Astrocyte (in vitro differentiated cells and primary cell): ENCODE measurements around the gene MYO7B. TPM values are rescaled to one million over a fixed set of nuclear protein-coding genes. Genes with fewer than 3 reads are reported as not detected.

Experiments
- DNase-seq: peaks from one replicate; pipeline ENCODE4 v3.0.0-alpha.2; 2010; ENCODE audit warnings: low read depth
- FAIRE-seq: peaks from 2 replicates; lab custom pipeline; 2011; peaks lifted over from hg19 to GRCh38; lab: Jason Lieb, UNC
- H2AFZ ChIP-seq: 2 replicates; pipeline ENCODE4 v1.6.0; 2012; ENCODE audit warnings: low read depth, low read length, inconsistent platforms
- H3K27ac ChIP-seq: 2 replicates; pipeline ENCODE4 v1.5.1; 2011; ENCODE audit warnings: low read depth, low read length, inconsistent platforms
- H3K27me3 ChIP-seq: 2 replicates; pipeline ENCODE4 v1.6.0; 2011; ENCODE audit warnings: low read length, inconsistent platforms; ENCODE audit not compliant: insufficient read depth
- H3K36me3 ChIP-seq: 2 replicates; pipeline ENCODE4 v1.5.1; 2011; ENCODE audit warnings: low read length, inconsistent platforms; ENCODE audit not compliant: insufficient read depth
- H3K4me1 ChIP-seq: 2 replicates; pipeline ENCODE4 v1.5.1; 2011; ENCODE audit warnings: low read length, inconsistent platforms; ENCODE audit not compliant: insufficient read depth
- H3K4me2 ChIP-seq: 2 replicates; pipeline ENCODE4 v1.6.0; 2012; ENCODE audit warnings: low read length, inconsistent platforms
- H3K4me3 ChIP-seq: 2 replicates; pipeline ENCODE4 v1.5.1; 2011; ENCODE audit warnings: low read depth, mild to moderate bottlenecking, low read length, inconsistent platforms; ENCODE audit not compliant: insufficient read depth
- H3K79me2 ChIP-seq: 2 replicates; pipeline ENCODE4 v1.6.0; 2012; ENCODE audit warnings: mild to moderate bottlenecking, low read length, inconsistent platforms; ENCODE audit not compliant: insufficient read depth
- H3K9ac ChIP-seq: 2 replicates; pipeline ENCODE4 v1.6.0; 2012; ENCODE audit warnings: mild to moderate bottlenecking, low read length, inconsistent platforms
- H3K9me3 ChIP-seq: 2 replicates; pipeline ENCODE4 v1.5.1; 2012; ENCODE audit warnings: low read depth, mild to moderate bottlenecking, low read length, inconsistent platforms; ENCODE audit not compliant: insufficient read depth
- H4K20me1 ChIP-seq: 2 replicates; pipeline ENCODE4 v1.6.0; 2012; ENCODE audit warnings: low read length, inconsistent platforms; ENCODE audit not compliant: insufficient read depth
- H3K27ac Mint-ChIP-seq: one replicate; pipeline ENCODE4 v1.8.0; 2021; ENCODE audit warnings: mild to moderate bottlenecking, mixed read lengths; ENCODE audit not compliant: unreplicated experiment
- H3K27me3 Mint-ChIP-seq: one replicate; pipeline ENCODE4 v1.8.0; 2021; ENCODE audit warnings: low read depth, mixed read lengths; ENCODE audit not compliant: unreplicated experiment
- H3K36me3 Mint-ChIP-seq: one replicate; pipeline ENCODE4 v1.8.0; 2021; ENCODE audit warnings: low read depth, mixed read lengths; ENCODE audit not compliant: unreplicated experiment
- H3K4me1 Mint-ChIP-seq: one replicate; pipeline ENCODE4 v1.8.0; 2021; ENCODE audit warnings: low read depth, mixed read lengths; ENCODE audit not compliant: unreplicated experiment
- H3K4me3 Mint-ChIP-seq: one replicate; pipeline ENCODE4 v1.8.0; 2021; ENCODE audit warnings: mild to moderate bottlenecking, moderate library complexity, mixed read lengths; ENCODE audit not compliant: unreplicated experiment
- H3K9me3 Mint-ChIP-seq: one replicate; pipeline ENCODE4 v1.8.0; 2021; ENCODE audit warnings: mild to moderate bottlenecking, mixed read lengths; ENCODE audit not compliant: unreplicated experiment
- EZH2 ChIP-seq: IDR thresholded peaks from 2 replicates; pipeline ENCODE4 v1.6.1; 2012; ENCODE audit warnings: mild to moderate bottlenecking, low read length, inconsistent platforms; ENCODE audit not compliant: insufficient read depth
- total RNA-seq: library from RNA; stranded (reverse); gene quantifications from 2 replicates; pipeline ENCODE4 v1.2.1, GENCODE V29; 2021
- TF ChIP-seq, protein P1 (sequence below): IDR thresholded peaks from 2 replicates; pipeline ENCODE4 v1.5.1; 2011; ENCODE audit warnings: low read depth, mild to moderate bottlenecking, inconsistent platforms, low read length, moderate library complexity; ENCODE audit not compliant: insufficient read depth

The MYO7B gene
- total RNA-seq, 1 donor from 2014 or later: 0.77 TPM

DNA sequence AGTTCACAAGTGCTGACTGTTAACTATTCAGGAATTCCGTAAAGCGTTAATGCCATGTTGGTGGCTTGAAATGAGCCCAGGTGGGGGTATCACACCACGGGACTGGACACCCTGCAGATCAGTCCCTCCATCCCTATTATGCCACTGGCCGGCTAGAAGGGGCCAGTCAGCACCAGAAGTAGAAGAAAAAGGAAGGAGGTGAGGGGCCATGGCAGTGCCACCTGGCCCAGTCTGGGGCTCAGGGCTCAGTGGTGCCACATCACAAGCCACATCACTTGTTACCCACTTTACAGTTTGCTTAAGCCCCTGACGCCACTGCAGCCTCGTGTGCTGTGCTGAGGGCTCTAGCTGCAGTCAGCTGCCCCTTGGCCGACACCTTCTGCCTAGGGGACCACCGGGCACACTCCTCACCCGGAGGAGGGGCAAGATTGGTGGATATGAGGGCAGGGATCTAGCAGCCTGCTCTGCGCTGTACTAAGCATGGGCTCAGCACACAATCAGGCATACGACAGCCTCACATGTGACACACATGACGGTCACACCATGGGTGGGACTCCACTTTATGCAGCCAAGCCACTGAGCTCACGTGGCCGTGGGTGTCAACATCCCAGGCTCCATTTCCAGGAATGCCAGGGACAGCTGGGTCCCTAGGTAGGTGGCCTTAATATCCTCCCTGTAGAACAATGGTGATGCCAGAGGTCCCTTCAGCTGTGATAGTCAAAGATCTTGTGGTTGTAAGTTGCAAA is 136.2 kb downstream of the MYO7B start:
- TF ChIP-seq, protein P1, sequence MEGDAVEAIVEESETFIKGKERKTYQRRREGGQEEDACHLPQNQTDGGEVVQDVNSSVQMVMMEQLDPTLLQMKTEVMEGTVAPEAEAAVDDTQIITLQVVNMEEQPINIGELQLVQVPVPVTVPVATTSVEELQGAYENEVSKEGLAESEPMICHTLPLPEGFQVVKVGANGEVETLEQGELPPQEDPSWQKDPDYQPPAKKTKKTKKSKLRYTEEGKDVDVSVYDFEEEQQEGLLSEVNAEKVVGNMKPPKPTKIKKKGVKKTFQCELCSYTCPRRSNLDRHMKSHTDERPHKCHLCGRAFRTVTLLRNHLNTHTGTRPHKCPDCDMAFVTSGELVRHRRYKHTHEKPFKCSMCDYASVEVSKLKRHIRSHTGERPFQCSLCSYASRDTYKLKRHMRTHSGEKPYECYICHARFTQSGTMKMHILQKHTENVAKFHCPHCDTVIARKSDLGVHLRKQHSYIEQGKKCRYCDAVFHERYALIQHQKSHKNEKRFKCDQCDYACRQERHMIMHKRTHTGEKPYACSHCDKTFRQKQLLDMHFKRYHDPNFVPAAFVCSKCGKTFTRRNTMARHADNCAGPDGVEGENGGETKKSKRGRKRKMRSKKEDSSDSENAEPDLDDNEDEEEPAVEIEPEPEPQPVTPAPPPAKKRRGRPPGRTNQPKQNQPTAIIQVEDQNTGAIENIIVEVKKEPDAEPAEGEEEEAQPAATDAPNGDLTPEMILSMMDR: no peak
- TF ChIP-seq EZH2: no peak
- Histone ChIP-seq H3K9ac (no peak overlapping the region), H3K4me2 (no peak overlapping the region), H3K36me3 (no peaks in the 10 kb centered on the region), H3K9me3 (no peaks in the 10 kb centered on the region), H3K79me2 (peaks cover 7% of the 10 kb centered on the region), H4K20me1 (peaks cover 12% of the 10 kb centered on the region), H3K4me3 (no peak overlapping the region), H3K27ac (no peak overlapping the region), H3K27me3 (peaks cover 3% of the 10 kb centered on the region), H3K4me1 (peaks cover 13% of the 10 kb centered on the region), H2AFZ (no peak overlapping the region)
- Mint-ChIP-seq H3K4me3 (peak overlapping the region; percentile 30), H3K9me3 (no peaks in the 10 kb centered on the region), H3K27ac (no peak overlapping the region), H3K27me3 (peaks cover 4% of the 10 kb centered on the region), H3K36me3 (peaks cover 6% of the 10 kb centered on the region), H3K4me1 (peaks cover 20% of the 10 kb centered on the region)
- DNase-seq: no peak
- FAIRE-seq: no peak

DNA sequence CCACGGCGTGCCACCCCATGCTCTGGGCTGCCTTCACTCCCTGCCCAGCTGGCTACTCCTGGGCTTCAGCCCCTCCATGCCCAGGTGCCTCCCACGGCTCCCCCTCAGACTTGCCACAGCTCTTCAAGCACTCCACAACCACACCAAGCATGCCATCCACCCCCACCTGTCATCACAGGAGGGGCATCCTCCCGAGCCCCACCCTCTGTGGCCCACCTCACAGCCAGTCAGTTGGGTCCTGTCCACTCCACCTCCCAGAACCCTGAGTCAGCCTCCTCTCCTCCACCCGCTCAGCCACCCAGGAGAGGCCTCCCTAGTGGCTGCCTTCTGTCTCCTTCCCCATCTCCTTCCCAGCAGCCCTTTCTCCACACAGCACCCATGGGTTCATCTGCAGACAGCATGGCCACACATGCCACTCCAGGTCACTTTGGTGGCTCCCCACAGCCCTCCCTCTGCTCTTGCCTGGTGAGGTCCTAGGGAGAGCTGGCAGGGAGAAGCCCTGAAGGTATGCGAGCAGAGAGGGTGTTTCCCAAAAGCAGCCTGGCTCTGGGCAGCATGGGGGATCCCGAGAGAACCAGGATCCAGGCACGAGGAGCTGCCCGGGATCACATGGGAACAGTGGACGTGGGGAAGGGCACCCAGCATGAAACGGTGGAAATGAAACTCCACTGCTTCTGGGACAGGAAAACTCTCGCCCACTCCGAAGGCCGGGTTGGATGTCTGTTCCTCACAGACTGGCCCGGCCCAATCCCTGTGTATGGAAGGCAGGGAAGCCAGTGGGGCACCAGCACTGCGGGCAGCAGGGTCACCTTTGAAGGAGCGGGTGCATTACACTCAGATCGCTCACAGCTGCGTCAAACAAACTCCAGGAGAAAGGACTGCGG is 137.1 kb downstream of the MYO7B start:
- H2AFZ ChIP-seq: no peak overlapping the region
- no peak overlapping the region for H3K27ac ChIP-seq
- H3K36me3 ChIP-seq: no peaks in the 10 kb centered on the region
- peaks cover 6% of the 10 kb centered on the region for H3K36me3 Mint-ChIP-seq
- H3K4me1 Mint-ChIP-seq: peaks cover 20% of the 10 kb centered on the region
- TF ChIP-seq EZH2: no peak
- TF ChIP-seq, protein P1: no peak
- no peak overlapping the region for H3K4me3 ChIP-seq
- FAIRE-seq (no peak), DNase-seq (no peak)
- no peak overlapping the region for H3K9ac ChIP-seq
- H4K20me1 ChIP-seq: peaks cover 10% of the 10 kb centered on the region
- H3K9me3 Mint-ChIP-seq: no peaks in the 10 kb centered on the region
- no peaks in the 10 kb centered on the region for H3K9me3 ChIP-seq
- H3K4me1 ChIP-seq: peaks cover 13% of the 10 kb centered on the region
- H3K27ac Mint-ChIP-seq: no peak overlapping the region
- peaks cover 4% of the 10 kb centered on the region for H3K27me3 ChIP-seq
- H3K4me3 Mint-ChIP-seq: peak overlapping the region; percentile 91
- peaks cover 7% of the 10 kb centered on the region for H3K79me2 ChIP-seq
- no peak overlapping the region for H3K4me2 ChIP-seq
- peaks cover 12% of the 10 kb centered on the region for H3K27me3 Mint-ChIP-seq
